Fibroblast of upper back skin (primary cell): Measurements from ENCODE around the gene CYP4F22.

Source experiments
- DNase-seq: peaks from one replicate; pipeline ENCODE4 v3.0.0-alpha.2; 2013

Gene CYP4F22

GRCh38 chr19:15538774-15539173 lies 30.4 kb downstream of the CYP4F22 start:
- DNase-seq, result no peak

DNA sequence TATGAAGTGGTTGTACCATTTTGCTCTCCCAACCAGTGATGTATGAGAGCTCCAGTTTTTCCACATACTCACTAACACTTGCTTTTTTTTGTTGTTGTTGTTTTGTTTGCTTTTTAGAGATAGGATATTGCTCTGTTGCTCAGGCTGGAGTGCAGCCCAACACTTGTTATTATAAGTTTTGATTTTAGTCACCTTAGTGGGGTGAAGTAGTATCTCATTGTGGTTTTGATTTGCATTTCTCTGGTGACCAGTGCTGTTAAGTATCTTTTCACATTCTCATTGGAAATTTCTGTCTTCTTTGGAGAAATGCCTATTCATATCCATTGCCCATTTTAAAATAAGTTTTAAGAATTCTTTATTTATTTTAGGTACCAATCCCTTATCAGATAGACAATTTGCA lies 31.3 kb downstream of the CYP4F22 start:
- DNase-seq, result no peak

DNA sequence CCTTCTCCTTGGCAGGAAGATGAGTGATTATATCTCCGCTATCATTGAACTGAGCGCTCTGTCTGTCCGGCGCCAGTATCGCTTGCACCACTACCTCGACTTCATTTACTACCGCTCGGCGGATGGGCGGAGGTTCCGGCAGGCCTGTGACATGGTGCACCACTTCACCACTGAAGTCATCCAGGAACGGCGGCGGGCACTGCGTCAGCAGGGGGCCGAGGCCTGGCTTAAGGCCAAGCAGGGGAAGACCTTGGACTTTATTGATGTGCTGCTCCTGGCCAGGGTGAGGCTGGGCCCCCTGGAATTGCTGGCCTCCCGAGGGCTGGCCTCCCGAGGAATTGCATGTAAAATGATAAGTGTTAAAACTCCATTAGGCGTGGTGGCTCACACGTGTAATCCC lies 32.1 kb downstream of the CYP4F22 start:
- DNase-seq, result no peak

DNA sequence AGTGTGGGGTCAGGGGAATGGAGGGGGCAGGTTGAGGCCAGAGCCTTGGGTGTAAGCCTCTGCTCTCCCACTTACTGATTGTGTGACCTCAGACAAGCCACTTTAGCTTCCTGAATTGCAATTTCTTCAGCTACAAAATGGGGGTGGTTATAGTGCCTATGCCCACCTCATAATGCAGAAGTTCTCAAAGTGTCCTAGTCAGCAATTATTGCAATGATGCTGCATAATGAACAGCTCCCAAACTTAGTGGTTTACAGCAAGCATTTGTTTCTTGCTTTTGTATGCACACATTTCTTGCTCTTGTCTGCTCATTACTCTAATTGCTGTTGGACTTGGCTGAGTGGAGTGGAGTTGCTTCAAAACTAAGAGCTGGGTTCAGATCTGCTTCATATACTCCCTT lies 36.0 kb downstream of the CYP4F22 start:
- DNase-seq, result no peak

DNA sequence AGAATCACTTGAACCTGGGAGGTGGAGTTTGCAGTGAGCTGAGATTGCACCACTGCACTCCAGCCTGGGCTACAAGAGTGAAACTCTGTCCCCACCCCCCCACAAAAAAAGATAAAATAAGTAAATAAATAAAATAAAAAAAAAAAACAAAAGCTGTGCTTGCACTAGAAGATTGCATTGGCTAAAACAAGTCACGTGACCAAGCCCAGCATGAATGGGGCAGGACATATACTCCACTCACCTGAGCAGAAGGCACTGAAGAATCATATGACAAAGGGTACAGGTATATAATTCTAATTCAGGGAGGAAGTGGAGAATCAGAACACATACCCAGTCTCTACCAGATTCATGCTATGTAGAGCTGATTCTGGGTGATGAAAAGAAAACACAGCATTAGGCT lies 36.6 kb downstream of the CYP4F22 start:
- no peak for DNase-seq

DNA sequence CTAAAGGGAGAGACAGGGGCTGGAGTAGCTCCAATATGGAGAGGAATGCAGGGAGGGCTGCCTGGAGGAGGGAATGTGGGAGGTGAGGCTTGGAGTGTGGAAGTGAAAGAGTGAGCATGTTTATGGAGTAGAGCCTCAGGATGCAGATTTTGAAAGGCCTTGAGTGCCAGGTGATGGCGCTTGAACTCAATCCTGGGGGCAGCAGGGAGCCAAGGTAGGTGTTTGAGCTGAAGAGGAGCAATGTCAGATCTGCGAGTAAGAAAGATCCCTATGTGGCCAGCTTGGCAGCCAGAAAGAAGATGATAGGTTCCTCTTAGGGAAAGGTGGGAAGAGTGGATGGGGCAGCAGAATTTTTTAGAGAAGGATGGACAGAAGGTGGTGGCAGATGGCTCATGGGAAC lies 40.3 kb downstream of the CYP4F22 start:
- DNase-seq, result no peak

- DNase-seq, result no peak
These were observed 41.3 kb downstream of the CYP4F22 start for GRCh38 chr19:15549581-15549980.

GRCh38 chr19:15550273-15550672 lies 41.9 kb downstream of the CYP4F22 start:
- DNase-seq, result no peak

DNA sequence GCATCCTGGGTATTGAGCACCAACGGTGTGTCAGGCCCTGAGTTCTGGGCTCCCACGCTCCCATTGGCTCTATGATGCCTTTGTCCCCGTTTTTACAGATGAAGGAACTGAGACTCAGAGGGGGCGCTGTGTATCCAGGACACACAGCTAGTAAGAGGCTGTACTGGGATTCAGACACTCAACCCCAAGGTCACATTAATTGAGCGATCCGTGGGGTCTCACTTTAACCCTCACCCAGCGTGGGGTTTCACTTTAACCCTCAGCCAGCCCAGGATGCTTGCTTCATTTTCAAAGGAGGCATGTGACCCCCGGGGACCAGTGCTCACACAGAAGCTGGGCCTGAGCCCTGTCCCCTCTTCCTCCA lies 42.6 kb downstream of the CYP4F22 start:
- DNase-seq, result no peak

DNA sequence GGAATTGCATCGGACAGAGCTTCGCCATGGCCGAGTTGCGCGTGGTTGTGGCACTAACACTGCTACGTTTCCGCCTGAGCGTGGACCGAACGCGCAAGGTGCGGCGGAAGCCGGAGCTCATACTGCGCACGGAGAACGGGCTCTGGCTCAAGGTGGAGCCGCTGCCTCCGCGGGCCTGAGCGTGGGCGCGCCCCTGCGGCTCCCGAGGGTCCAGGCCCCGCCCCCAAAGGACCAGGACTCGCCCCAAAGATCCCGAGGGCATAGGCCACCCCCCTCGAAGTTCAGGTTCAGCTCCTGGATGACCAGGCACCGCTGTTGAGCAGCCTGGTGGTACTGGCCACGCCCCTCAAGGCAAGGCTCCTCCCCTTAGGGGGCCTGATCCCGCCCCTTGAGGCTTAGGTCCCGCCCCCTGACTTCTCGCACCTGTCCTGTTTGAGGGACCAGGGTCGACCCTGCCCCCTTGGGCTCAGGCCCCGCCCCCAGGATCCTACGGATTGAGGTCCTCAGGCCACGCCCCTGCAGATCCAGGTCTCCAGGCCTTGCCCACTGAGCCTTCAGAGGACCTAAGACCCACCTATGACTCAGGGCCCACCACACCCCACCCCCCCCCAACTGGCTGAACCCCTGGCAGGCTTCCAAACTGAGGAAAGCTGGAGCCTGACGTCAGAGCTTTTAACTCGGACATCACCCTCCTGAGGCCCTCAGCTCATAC lies 43.1 kb downstream of the CYP4F22 start:
- no peak for DNase-seq

DNA sequence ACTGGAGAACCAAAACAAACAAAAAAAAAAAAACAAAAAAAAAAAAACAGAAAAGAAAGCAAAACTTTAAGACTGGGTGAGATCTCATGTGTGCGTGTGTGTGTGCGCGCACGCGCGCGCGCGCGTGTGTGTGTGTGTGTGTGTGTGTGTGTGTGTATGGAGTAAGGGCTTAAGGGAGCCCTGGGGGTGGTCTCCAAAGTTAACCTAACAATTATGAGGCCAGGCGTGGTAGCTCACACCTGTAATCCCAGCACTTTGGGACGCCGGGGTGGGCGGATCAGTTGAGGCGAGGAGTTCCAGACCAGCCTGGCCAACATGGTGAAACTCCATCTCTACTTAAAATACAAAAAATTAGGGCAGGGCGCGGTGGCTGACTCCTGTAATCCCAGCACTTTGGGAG lies 46.7 kb downstream of the CYP4F22 start:
- DNase-seq, result no peak

GRCh38 chr19:15555759-15556633 lies 47.7 kb downstream of the CYP4F22 start:
- peak; percentile 86 for DNase-seq

DNA sequence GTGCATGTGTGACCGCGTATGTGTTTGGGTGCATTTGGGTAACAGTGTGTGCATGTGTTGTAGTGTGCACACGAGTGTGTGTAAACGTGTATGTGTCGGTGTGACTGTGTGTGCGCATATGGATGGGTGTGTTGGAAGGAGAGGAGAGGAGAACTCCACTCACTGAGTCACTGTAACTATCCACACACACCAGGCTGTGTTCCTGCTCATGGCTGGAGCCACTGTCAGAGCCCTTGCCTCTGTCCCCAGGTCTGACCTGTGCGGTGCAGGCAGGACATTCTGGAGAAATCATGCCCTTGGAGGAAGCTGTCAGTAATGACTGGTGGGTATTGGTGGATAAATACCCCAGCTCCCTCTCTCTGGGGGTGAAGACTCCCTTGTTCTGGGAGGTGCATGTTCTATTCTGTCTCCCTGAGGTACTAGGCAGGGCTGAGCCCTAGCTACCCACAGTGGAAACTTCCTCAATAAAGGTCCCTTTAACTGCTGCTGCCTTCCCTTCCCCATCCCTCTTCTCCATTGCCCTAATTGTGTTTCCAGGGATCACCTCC lies 48.4 kb downstream of the CYP4F22 start:
- no peak for DNase-seq

GRCh38 chr19:15557223-15557622 lies 48.9 kb downstream of the CYP4F22 start:
- DNase-seq, result no peak

- DNase-seq, result no peak
These were observed 53.8 kb downstream of the CYP4F22 start for GRCh38 chr19:15562145-15562544.

DNA sequence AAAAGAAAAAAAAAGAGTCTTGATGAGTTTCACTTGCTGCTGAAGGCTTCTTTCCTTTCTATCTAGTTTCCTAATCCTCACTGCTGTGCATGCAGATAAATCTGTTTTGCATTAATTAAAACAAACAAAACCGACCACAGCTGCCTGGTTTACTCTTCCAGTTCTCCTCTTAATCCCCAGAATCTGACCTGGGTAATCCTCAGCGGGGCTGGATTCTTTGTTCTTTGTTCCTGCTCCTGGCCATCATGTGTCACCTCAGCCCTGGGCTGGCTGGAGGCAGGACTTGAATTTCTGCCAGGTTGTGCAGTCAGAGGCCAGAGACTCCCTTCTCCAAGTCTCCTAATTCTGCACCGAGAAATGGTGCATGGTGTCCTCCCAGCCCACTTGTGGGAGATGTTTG lies 54.5 kb downstream of the CYP4F22 start:
- peak; percentile 7 for DNase-seq

DNA sequence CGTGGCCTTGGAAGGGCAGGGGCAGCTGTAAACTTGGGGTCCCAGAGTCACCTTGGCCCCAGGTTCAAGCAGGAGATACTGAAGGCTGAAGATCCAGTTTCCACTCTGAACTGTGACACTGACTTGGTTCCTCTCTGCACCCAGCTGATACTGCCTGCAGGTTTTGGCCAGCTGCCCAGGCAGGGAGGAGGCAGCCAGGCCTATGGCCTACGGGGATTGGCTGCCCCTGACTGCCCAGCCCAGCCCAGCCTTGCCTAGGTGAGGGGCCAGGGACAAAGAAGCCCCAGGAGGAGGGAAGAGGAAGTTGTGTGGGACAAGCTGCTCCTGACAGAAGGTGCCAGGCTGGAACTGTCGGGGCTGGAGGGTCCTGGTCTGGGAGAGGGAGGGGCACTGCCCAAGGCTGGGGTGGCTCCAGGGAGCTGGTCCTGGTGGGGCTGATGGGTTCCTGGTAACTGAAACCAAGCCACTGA lies 55.0 kb downstream of the CYP4F22 start:
- no peak for DNase-seq

- no peak for DNase-seq
These were observed 55.6 kb downstream of the CYP4F22 start for GRCh38 chr19:15563931-15564330.

DNA sequence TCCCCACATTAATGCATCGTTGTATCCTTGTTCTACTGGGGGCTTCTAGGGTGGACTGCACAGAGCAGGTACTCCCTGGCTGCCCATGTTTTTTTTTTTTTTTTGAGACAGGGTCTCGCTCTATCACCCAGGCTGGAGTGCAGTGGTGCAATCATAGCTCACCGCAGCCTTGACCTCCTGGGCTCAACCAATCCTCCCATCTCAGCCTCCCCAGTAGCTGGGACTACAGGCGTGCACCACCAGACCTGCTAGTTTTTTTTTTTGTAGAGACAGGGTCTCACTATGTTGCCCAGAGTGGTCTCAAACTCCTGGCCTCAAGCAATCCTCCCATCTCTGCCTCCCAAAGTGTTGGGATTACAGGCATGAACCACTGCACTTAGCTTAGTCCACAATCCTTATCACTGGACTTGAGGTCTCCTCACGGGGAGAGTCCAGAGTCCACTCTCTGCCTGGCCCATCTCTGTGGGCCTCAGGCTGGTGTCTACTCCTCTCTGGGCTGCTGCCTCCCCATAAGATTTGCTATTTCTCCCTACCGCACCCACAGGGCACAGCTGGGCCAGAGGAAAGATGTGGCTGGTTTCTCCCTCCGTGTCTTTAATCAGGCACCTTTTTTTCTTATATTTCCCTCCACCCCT lies 56.3 kb downstream of the CYP4F22 start:
- no peak for DNase-seq

DNA sequence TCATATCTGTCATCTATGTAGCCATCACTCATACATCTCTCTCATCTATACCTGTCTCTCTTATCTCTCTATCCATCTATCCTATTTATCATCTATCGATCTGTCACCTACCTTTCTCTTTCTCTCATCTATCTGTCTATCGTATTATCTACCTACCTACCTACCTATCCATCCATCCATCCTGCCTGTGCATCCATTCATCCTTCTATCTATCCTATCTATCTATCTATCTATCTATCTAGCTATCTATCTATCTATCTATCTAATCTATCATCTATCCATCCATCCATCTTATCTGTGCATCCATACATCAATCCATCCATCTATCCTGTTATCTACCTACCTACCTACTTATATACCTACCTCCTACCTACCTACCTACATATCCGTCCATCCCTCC lies 62.1 kb downstream of the CYP4F22 start:
- no peak for DNase-seq

DNA sequence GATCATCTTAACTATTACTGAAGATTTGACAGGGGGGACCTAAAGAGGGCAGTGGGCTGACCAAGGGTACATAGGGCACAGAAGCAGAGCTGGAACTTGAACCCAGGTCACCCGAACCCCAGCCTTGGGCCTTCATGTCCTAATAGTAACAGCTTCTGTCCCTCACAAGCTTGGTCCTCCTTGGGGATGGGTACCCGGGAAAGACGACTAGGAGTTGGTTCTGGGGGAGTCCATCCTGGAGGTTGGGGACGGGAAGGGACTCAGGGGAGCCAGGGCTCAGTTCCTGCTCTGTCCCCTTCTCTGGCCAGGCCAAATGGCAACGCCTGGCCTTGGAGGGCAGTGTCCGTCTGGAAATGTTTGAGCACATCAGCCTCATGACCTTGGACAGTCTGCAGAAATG lies 67.1 kb downstream of the CYP4F22 start:
- no peak for DNase-seq

DNA sequence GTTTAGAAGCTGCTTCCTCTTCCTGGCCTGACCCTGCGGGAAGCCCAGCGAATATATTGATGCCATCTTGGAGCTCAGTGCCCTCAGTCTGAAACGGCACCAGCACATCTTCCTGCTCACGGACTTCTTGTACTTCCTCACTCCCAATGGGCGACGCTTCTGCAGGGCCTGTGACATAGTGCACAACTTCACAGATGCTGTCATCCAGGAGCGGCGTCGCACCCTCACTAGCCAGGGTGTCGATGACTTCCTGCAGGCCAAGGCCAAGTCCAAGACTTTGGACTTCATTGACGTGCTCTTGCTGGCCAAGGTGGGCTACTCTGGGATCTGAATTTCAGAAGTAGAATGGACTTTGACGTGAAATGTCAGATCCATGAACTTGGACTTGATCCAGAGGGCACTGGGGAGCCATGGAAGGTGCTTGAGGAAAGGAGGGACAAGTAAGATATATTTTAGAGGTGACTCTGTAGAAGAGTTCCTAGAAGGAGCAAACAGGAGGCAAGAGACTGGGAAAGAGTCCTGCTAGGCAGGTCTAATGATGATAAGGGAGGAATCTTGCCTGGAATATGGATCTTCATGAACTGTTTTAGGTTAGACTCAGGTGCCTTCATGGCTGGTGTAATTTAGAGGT lies 68.3 kb downstream of the CYP4F22 start:
- no peak for DNase-seq

- DNase-seq, result no peak
These were observed 69.0 kb downstream of the CYP4F22 start for GRCh38 chr19:15577184-15577771.
